MM.1S (cell line): ENCODE data around the gene VPS26B.
"Not testable (repeated sequence)": the region's sequence is repeated elsewhere in the genome, so short reads cannot be mapped to it uniquely, and the experiment has no call there.

Source experiments
- DNase-seq: peaks from one replicate; pipeline ENCODE4 v3.0.0-alpha.2; 2015
- H2AFZ ChIP-seq: fragments of 300-600 bp; sonication (generic); 2 replicates; pipeline ENCODE4 v1.6.0; 2016; ENCODE audit warnings: antibody characterized with exemption, low read length
- H3F3A ChIP-seq: fragments of 300-600 bp; sonication (generic); 2 replicates; pipeline ENCODE4 v1.6.1; 2016; ENCODE audit warnings: mild to moderate bottlenecking, antibody characterized with exemption, low read length, moderate library complexity, mixed read lengths; ENCODE audit not compliant: insufficient read depth
- H3K27ac ChIP-seq: fragments of 300-600 bp; sonication (generic); 2 replicates; pipeline ENCODE4 v1.5.1; 2016; ENCODE audit warnings: mild to moderate bottlenecking, low read length
- H3K27me3 ChIP-seq: fragments of 300-600 bp; sonication (generic); replicated peaks from 2 replicates; pipeline ENCODE4 v1.6.0; 2016; ENCODE audit warnings: low read length; ENCODE audit not compliant: insufficient read depth
- H3K36me3 ChIP-seq: fragments of 300-600 bp; sonication (generic); replicated peaks from 2 replicates; pipeline ENCODE4 v1.6.1; 2016; ENCODE audit warnings: mild to moderate bottlenecking, low read length, mixed read lengths; ENCODE audit not compliant: insufficient read depth
- H3K4me1 ChIP-seq: fragments of 300-600 bp; sonication (generic); 2 replicates; pipeline ENCODE4 v1.6.1; 2016; ENCODE audit warnings: low read length, mixed read lengths
- H3K4me2 ChIP-seq: fragments of 300-600 bp; sonication (generic); 2 replicates; pipeline ENCODE4 v1.6.0; 2016; ENCODE audit warnings: low read depth, low read length
- H3K4me3 ChIP-seq: fragments of 300-600 bp; sonication (generic); 2 replicates; pipeline ENCODE4 v1.5.1; 2016; ENCODE audit warnings: low read length, mixed read lengths
- H3K79me2 ChIP-seq: fragments of 300-600 bp; sonication (generic); 2 replicates; pipeline ENCODE4 v1.6.1; 2016; ENCODE audit warnings: mixed run types, low read length, mixed read lengths
- H3K9ac ChIP-seq: fragments of 300-600 bp; sonication (generic); 2 replicates; pipeline ENCODE4 v1.6.1; 2016; ENCODE audit warnings: low read length, mixed read lengths
- H3K9me2 ChIP-seq: fragments of 300-600 bp; sonication (generic); replicated peaks from 2 replicates; pipeline ENCODE4 v1.6.1; 2016; ENCODE audit warnings: mild to moderate bottlenecking, low read length, mixed read lengths; ENCODE audit not compliant: insufficient read depth
- H3K9me3 ChIP-seq: fragments of 300-600 bp; sonication (generic); replicated peaks from 2 replicates; pipeline ENCODE4 v1.6.1; 2016; ENCODE audit warnings: mild to moderate bottlenecking, low read length, mixed read lengths; ENCODE audit not compliant: insufficient read depth
- H4K20me1 ChIP-seq: fragments of 300-600 bp; sonication (generic); 2 replicates; pipeline ENCODE4 v1.6.1; 2016; ENCODE audit warnings: mild to moderate bottlenecking, low read length, moderate library complexity, mixed read lengths; ENCODE audit not compliant: insufficient read depth
- CTCF ChIP-seq: fragments of 300-600 bp; sonication (generic); IDR thresholded peaks from 2 replicates; pipeline ENCODE4 v1.5.1; 2016; ENCODE audit warnings: antibody characterized with exemption, low read length, mixed read lengths
- EZH2 ChIP-seq: fragments of 300-600 bp; sonication (generic); optimal IDR thresholded peaks from 2 replicates; pipeline ENCODE3; 2017; ENCODE audit warnings: low read depth, mild to moderate bottlenecking, antibody characterized with exemption, low read length, mixed read lengths
- EZH2phosphoT487 ChIP-seq: fragments of 300-600 bp; sonication (generic); IDR thresholded peaks from 2 replicates; pipeline ENCODE4 v1.6.1; 2018; ENCODE audit warnings: antibody characterized with exemption, low read length

VPS26B gene

GRCh38 chr11:134278356-134278755, 53.9 kb downstream of the VPS26B start:
- no peak for DNase-seq
- no peaks in the 10 kb centered on the region for H4K20me1 ChIP-seq
- no peaks in the 10 kb centered on the region for H3K9me2 ChIP-seq
- no peak overlapping the region for H2AFZ ChIP-seq
- no peak overlapping the region for H3K9ac ChIP-seq
- H3K79me2 ChIP-seq, result peaks cover 7% of the 10 kb centered on the region
- no peak overlapping the region for H3K27ac ChIP-seq
- H3K36me3 ChIP-seq, result no peaks in the 10 kb centered on the region
- H3K4me3 ChIP-seq, result no peak overlapping the region
- peaks cover 6% of the 10 kb centered on the region for H3F3A ChIP-seq
- no peaks in the 10 kb centered on the region for H3K9me3 ChIP-seq
- H3K27me3 ChIP-seq, result 0 out of 2 replicates have a peak, but pooled peaks cover 6% of the 10 kb centered on the region
- H3K4me2 ChIP-seq, result no peak overlapping the region
- H3K4me1 ChIP-seq, result peaks cover 10% of the 10 kb centered on the region
- TF ChIP-seq CTCF, result no peak
- TF ChIP-seq EZH2phosphoT487, result no peak
- TF ChIP-seq EZH2, result no peak

- not testable (repeated sequence) for DNase-seq, H3K9me2 ChIP-seq, H3K4me2 ChIP-seq, H3K36me3 ChIP-seq, H3K9me3 ChIP-seq, H2AFZ ChIP-seq, H3K4me1 ChIP-seq, H3K9ac ChIP-seq, H3K79me2 ChIP-seq, H4K20me1 ChIP-seq, H3F3A ChIP-seq, H3K4me3 ChIP-seq, H3K27me3 ChIP-seq, H3K27ac ChIP-seq
Measured at GRCh38 chr11:134281635-134282034, 57.2 kb downstream of the VPS26B start.

GRCh38 chr11:134282121-134283045, 57.9 kb downstream of the VPS26B start:
- H3K27ac ChIP-seq, result no peak overlapping the region
- no peak overlapping the region for H3K9ac ChIP-seq
- H3K27me3 ChIP-seq, result no peaks in the 10 kb centered on the region
- H3K4me3 ChIP-seq, result no peak overlapping the region
- TF ChIP-seq EZH2phosphoT487, result no peak
- no peak for TF ChIP-seq CTCF
- no peak for TF ChIP-seq EZH2
- H4K20me1 ChIP-seq, result no peaks in the 10 kb centered on the region
- H3K9me2 ChIP-seq, result no peaks in the 10 kb centered on the region
- H2AFZ ChIP-seq, result no peak overlapping the region
- no peaks in the 10 kb centered on the region for H3K4me1 ChIP-seq
- H3F3A ChIP-seq, result no peaks in the 10 kb centered on the region
- no peak overlapping the region for H3K4me2 ChIP-seq
- no peaks in the 10 kb centered on the region for H3K79me2 ChIP-seq
- DNase-seq, result no peak
- H3K36me3 ChIP-seq, result no peaks in the 10 kb centered on the region
- H3K9me3 ChIP-seq, result no peaks in the 10 kb centered on the region
